HG03520 (cell line): ENCODE data around the gene ZGRF1.
"Not testable (repeated sequence)": the region's sequence is repeated elsewhere in the genome, so short reads cannot be mapped to it uniquely, and the experiment has no call there.

Experiments
- ATAC-seq: cut with Tn5 transposase; IDR thresholded peaks from one replicate; pipeline ENCODE4 v1.9.1; 2021; ENCODE audit warnings: mild to moderate bottlenecking, moderate library complexity; ENCODE audit not compliant: unreplicated experiment

Gene ZGRF1

DNA sequence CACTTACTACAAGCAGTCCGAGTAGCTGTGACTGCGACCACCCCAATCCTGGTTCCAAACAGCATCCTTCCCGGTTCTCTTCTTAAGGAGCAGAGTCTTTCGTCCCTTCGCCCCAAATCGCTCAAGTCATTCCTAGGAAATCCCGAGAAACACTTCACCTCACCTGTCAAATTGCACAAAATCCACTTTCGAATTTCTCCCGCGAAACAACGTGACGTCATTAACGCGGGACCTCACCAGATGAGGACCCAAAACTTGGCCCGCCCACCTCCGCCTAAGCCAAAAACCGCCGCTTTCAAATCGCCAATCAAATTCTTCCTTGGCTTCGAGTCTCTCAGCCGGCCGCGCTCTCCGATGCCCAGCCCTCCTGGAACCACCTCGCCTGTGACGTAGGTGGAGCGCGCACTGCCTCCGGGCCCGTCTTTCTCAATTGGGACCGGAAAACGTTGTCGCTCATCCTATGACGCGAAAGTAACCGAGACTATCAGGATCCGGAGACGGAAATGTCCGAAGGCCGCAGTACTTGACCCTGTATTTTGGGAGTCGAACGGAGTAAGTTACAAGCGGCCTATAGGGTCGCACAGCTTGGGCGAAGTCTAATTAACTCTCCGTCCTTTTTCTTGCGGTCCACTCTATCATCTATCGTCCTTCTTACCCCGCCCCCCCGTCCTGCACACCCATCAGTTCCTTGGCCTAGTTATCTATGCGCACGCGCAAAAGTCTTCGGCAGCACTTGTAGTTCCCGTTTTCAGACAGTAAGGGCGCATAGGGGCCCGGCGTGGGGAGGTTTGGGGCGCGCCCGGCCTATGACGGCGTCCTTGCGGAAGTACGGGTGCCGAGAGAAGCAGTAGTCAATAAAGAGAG is at the start of gene ZGRF1, which contains the start of gene LARP7:
ZGRF1 (minus strand) TSS at position 222 of the 864 bp plus-strand sequence. CDS start 3,733 bp downstream, outside the sequence.
LARP7 (plus strand) TSS at position 456 of the 864 bp plus-strand sequence. CDS start 7,527 bp downstream, outside the sequence.
- peak; percentile 86 for ATAC-seq

- no peak for ATAC-seq
Observed at GRCh38 chr4:112680996-112681395, 44.3 kb upstream of the ZGRF1 start.

GRCh38 chr4:112677519-112678091 is 40.9 kb upstream of the ZGRF1 start:
- ATAC-seq: no peak

GRCh38 chr4:112674376-112674775 is 37.7 kb upstream of the ZGRF1 start:
- ATAC-seq: no peak

GRCh38 chr4:112673686-112674085 is 37.0 kb upstream of the ZGRF1 start:
- ATAC-seq: no peak

DNA sequence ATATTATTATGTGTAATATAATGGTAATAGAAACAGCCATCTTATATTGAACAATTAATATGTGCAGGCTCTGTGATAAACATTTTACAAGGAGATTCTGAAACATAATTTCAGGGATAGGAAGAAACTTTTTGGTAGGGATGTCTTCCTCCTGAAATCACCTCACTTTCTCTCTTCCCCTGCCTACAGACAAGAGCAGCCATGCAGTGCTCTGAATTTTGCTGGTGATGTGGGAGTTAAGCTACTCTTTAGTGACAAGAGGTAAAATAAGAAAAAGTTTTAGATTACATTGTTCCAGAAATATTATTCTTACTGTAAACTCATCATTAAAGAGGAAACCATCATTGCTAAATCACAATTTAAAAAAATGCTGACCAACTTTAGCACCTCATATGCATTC is 36.4 kb upstream of the ZGRF1 start:
- no peak for ATAC-seq

GRCh38 chr4:112668131-112668530 is 31.4 kb upstream of the ZGRF1 start:
- no peak for ATAC-seq

DNA sequence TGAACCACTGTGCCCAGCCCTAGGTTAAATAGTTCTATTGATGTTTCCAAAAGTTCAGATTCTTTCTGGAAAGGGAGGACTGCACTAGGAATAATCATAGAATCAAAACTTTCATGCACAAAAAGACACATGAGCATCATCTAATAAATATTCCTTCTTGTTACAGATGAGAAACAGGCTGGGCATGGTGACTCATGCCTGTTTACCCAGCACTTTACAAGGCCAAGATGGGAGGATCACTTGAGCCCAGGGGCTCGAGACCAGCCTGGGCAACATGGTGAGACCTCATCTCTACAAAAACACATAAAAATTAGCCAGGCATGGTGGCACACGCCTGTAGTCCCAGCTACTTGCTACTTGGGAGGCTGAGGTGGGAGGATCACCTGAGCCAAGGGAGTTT is 27.9 kb upstream of the ZGRF1 start:
- ATAC-seq: no peak

DNA sequence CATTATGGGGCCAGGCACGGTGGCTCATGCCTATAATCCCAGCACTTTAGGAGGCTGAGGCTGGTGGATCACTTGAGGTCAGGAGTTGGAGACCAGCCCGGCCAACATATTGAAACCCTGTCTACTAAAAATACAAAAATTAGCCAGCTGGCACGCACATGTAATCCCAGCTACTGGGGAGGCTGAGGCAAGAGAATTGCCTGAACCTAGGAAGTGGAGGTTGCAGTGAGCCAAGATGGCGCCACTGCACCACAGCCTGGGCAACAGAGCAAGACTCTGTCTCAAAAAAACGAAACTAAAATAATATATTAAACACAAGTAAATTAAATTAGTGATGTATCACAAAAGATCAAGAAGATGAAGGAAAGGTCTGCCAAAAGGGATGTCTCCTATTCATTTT is 19.4 kb upstream of the ZGRF1 start:
- not testable (repeated sequence) for ATAC-seq

DNA sequence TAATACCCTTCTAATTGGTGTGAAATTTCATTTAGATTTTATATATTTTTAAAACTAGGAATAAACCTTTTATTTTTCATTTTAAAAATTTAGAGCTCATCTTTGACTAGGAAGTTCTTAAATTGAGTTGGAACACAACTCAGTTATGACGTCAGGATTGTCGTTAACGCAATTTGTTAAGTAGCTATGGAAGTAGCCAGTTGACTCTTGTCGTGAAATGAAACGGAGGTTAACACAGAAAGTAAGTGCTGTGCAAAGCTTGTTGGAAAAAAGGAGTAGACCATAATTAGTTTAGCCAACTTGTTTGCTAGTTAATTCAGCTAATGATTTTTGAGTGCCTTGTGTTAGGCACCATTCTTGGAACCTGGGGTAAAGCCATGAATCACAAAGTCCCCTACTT is 18.6 kb upstream of the ZGRF1 start:
- ATAC-seq: no peak

- no peak for ATAC-seq
Observed at GRCh38 chr4:112652216-112652615, 15.5 kb upstream of the ZGRF1 start.

GRCh38 chr4:112651641-112652040 is 14.9 kb upstream of the ZGRF1 start:
- ATAC-seq: no peak

DNA sequence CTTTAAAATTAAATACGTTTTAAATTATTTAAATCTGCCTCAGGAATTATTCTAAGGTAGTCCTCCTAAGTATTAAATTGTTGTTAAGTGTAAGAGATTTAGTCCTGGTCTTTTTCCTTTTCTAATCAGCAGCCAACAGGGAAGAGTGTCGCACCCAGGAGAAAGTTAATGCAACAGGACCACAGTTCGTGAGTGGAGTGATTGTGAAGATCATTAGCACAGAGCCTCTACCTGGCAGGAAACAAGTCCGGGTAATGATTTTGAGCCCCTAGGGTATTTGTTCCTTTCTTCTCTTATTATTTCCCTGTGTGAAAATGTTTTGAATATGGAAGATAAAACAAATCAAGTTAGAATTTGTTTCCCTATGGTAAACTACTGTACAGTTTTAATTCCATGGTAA is 13.6 kb upstream of the ZGRF1 start:
- no peak for ATAC-seq

- no peak for ATAC-seq
Observed at GRCh38 chr4:112649055-112649408, 12.3 kb upstream of the ZGRF1 start.

DNA sequence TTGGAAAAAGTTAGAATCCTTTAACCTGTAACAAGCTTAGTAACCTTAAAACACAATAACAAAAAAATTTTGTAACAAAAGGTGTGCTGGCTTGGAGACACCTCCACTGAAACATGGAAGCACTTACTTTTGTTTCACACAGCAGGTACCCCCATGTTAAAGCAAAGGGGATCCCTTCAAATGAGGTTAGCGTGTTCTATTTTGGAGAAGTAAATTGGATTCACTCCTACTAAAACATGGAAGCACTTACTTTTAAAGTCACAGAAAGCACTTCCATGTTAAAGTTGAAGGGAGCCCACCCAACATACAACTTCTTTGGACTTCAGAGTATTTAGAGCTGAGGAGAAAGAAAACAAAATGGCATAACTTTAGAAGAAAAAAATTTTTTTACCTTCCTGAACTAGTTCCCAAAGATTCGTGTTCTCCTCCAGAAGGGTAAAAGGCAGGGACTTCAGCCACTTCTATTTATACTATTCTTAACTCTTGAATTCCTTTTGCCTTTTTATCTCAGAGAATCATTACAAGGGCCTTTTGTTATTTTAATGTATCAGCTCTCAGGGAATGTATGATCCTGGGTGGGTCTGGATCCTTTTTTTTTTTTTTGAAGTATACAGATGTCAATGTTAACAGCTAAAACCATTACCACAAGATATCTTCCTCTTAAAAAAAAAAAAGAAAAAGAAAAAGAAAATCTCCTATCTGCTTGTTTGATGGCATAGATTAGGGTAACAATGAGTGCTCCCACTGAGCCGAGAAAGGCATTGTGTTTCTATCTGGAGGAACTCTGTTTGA is 11.8 kb upstream of the ZGRF1 start:
- no peak for ATAC-seq

DNA sequence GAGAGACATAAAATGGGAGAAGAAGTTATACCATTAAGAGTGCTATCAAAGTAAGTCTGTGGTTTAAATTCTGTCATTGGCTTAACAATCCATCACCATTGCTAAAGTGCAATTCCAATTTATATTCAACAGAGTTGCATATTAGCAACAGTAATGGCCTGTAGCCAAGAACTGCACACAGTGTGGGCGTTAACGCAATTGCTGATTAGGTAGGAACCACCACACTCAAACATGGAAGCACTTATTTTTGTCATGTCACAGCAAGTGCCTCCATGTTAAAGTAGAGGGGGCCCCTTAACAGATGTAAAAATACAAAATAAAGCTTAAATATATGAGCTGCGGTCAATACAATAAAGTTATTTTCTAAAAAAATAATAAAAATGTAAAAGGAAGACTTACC is 11.1 kb upstream of the ZGRF1 start:
- no peak for ATAC-seq

- no peak for ATAC-seq
Observed at GRCh38 chr4:112646632-112647537, 10.2 kb upstream of the ZGRF1 start.

DNA sequence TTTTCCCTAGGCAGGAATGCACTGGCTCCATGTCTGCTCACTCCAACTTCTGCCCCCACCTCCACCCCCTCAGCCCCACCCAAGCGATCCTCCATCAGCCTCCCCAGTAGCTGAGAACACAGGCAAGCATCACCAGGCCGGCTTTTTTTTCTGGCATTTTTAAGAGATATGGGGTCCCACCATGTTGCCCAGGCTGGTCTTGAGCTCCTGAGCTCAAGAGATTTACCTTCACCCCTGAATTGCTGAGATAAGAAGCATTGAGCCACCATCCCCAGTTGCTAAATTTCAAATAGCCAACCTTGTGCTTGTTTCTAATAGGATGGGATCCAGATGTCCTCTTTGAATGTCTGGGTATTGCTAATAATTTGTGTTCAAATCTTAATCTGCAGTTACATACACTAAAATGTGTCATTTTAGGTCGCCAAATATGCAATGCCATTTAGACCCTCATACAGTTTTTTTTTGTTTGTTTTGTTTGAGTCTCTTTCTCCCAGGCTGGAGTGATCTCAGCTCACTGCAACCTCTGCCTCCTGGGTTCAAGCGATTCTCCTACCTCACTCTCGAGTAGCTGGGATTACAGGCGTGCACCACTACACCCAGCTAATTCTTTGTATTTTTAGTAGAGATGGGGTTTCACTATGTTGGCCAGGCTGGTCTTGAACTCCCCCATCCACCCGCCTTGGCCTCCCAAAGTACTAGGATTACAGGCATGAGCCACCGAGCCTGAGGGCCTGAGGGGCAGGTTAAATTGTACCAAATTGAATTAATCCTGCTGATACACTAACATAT is 9.0 kb upstream of the ZGRF1 start:
- no peak for ATAC-seq

DNA sequence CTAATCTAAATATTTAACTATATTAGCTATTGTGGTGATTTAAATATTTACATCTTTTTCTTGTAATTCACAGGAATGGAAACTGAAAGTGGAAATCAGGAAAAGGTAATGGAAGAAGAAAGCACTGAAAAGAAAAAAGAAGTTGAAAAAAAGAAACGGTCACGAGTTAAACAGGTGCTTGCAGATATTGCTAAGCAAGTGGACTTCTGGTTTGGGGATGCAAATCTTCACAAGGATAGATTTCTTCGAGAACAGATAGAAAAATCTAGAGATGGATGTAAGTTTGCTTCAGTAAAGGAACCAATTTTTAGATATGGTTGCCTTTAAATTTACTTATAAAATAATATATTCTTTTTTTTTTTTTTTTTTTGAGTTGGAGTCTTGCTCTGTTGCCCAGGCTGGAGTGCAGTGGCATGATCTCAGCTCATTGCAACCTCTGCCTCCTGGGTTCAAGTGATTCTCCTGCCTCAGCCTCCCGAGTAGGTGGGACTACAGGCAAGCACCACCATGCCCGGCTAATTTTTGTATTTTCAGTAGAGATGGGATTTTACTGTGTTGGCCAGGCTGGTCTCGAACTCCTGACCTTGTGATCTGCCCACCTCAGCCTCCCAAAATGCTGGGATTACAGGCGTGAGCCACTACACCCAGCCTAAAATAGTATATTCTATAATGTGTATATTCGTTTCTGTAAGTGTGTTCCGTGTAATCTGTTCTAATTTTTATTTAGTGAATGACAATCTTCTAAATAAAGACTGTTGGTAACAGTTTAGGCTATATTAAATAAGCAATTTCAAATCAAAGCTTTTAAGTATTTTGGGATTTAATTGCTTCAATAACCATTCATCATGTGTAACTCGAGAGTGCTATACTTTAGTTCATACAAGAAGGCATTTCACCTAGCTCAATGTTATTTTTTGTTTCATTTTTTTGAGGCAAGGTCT is 8.2 kb upstream of the ZGRF1 start:
- ATAC-seq: not testable (repeated sequence)
